Liver (tissue), 9 donors: ENCODE data around the gene WDR48. TPM values are rescaled to one million over a fixed set of nuclear protein-coding genes. Genes with fewer than 3 reads are reported as not detected.

Source experiments
- DNase-seq: peaks from one replicate; pipeline ENCODE4 v3.0.0-alpha.2; 2017; ENCODE audit warnings: low spot score
- H3K27ac ChIP-seq, 2 donors: one replicate each; pipeline ENCODE4 v1.7.0; 2013; ENCODE audit warnings: inconsistent platforms in 2 of 2, low read length in 2 of 2, control low read depth in 1 of 2, low read depth in 1 of 2, mild to moderate bottlenecking in 1 of 2
- H3K27me3 ChIP-seq, 4 donors: one replicate each; pipeline versions ENCODE4 v1.6.1 to v1.7.0; 2013; ENCODE audit warnings: low read length in 3 of 4, inconsistent platforms in 1 of 4, mild to moderate bottlenecking in 1 of 4, moderate library complexity in 1 of 4; ENCODE audit not compliant: control insufficient read depth in 4 of 4, insufficient read depth in 4 of 4
- H3K36me3 ChIP-seq, 4 donors: one replicate each; pipeline versions ENCODE4 v1.6.1 to v1.7.0; 2013; ENCODE audit warnings: low read length in 3 of 4, mild to moderate bottlenecking in 3 of 4, low read depth in 1 of 4, moderate library complexity in 1 of 4; ENCODE audit not compliant: control insufficient read depth in 4 of 4, insufficient read depth in 3 of 4
- H3K4me1 ChIP-seq, 4 donors: one replicate each; pipeline versions ENCODE4 v1.6.1 to v1.7.0; 2013; ENCODE audit warnings: low read length in 3 of 4, mild to moderate bottlenecking in 3 of 4, moderate library complexity in 1 of 4; ENCODE audit not compliant: control insufficient read depth in 4 of 4, insufficient read depth in 4 of 4
- H3K4me3 ChIP-seq, 3 donors: one replicate each; pipeline versions ENCODE4 v1.6.1 to v1.7.0; 2013; ENCODE audit warnings: low read length in 3 of 3, control low read depth in 1 of 3, low read depth in 1 of 3, mild to moderate bottlenecking in 1 of 3
- H3K9ac ChIP-seq, 2 donors: one replicate each; pipeline ENCODE4 v1.7.0; 2013; ENCODE audit warnings: low read length in 2 of 2, mild to moderate bottlenecking in 2 of 2, moderate library complexity in 2 of 2, control low read depth in 1 of 2, low read depth in 1 of 2
- H3K9me3 ChIP-seq, 4 donors: one replicate each; pipeline versions ENCODE4 v1.6.1 to v1.7.0; 2013; ENCODE audit warnings: low read length in 3 of 4; ENCODE audit not compliant: control insufficient read depth in 4 of 4
- ATF3 ChIP-seq: IDR thresholded peaks from 2 replicates; pipeline ENCODE4 v1.6.1; 2016; ENCODE audit warnings: antibody characterized with exemption
- EGR1 ChIP-seq, 2 donors: IDR thresholded peaks; 2 replicates each; pipeline ENCODE4 v1.6.1; 2016 to 2018; ENCODE audit warnings: antibody characterized with exemption in 2 of 2, low read depth in 2 of 2
- FOXA1 ChIP-seq: IDR thresholded peaks from 2 replicates; pipeline ENCODE4 v1.6.1; 2016; ENCODE audit warnings: antibody characterized with exemption
- FOXA2 ChIP-seq: IDR thresholded peaks from 2 replicates; pipeline ENCODE4 v1.6.1; 2016; ENCODE audit warnings: antibody characterized with exemption
- HNF4A ChIP-seq, 2 donors: conservative IDR thresholded peaks; 2 replicates each; pipeline ENCODE4 v1.6.1; 2016; ENCODE audit warnings: antibody characterized with exemption in 2 of 2, mild to moderate bottlenecking in 2 of 2
- HNF4G ChIP-seq: IDR thresholded peaks from 2 replicates; pipeline ENCODE4 v1.6.1; 2016; ENCODE audit warnings: antibody characterized with exemption
- NR2F2 ChIP-seq: IDR thresholded peaks from 2 replicates; pipeline ENCODE4 v1.6.1; 2016; ENCODE audit warnings: antibody characterized with exemption
- RAD21 ChIP-seq, 2 donors: IDR thresholded peaks; 2 replicates each; pipeline ENCODE4 v1.6.1; 2016; ENCODE audit warnings: antibody characterized with exemption in 2 of 2, mild to moderate bottlenecking in 2 of 2
- REST ChIP-seq: IDR thresholded peaks from 2 replicates; pipeline ENCODE4 v1.6.1; 2016; ENCODE audit warnings: antibody characterized with exemption, mild to moderate bottlenecking
- RXRA ChIP-seq, 2 donors: IDR thresholded peaks; 2 replicates each; pipeline ENCODE4 v1.6.1; 2017 to 2018; ENCODE audit warnings: antibody characterized with exemption in 2 of 2, mild to moderate bottlenecking in 1 of 2
- SP1 ChIP-seq: IDR thresholded peaks from 2 replicates; pipeline ENCODE4 v1.6.1; 2018; ENCODE audit warnings: antibody characterized with exemption, mild to moderate bottlenecking
- WGBS: extraction: QIAGEN DNeasy Blood & Tissue Kit; methylation state at CpG from one replicate; pipeline ENCODE4 v1.1.7; 2013; 5-methylcytosine and 5-hydroxymethylcytosine counted together
- polyA plus RNA-seq, 2 donors: library from polyadenylated mRNA; stranded (reverse) in 1 of 2; unstranded in 1 of 2; fragments of 200-250 nt in 1 of 2; fragments of >200 nt in 1 of 2; fragmentation: Nextera tagmentation in 1 of 2; extraction: Ambion mirVana in 1 of 2; gene quantifications; one replicate each; pipeline versions ENCODE4 v1.2.1 to v1.2.3, GENCODE V29; 2013 to 2015
- total RNA-seq, 2 donors: library from RNA; depleted of rRNA; stranded (reverse); fragments of >200 nt; gene quantifications; one replicate each; pipeline ENCODE4 v1.2.3, GENCODE V29; 2014
- TF ChIP-seq, protein P1 (sequence below): IDR thresholded peaks from 2 replicates; pipeline ENCODE4 v1.6.1; 2016; ENCODE audit warnings: antibody characterized with exemption
- TF ChIP-seq, protein P2 (sequence below): IDR thresholded peaks from 2 replicates; pipeline ENCODE4 v1.6.1; 2016; ENCODE audit warnings: antibody characterized with exemption
- donor health status: healthy.
- donor health status: healthy.
- donor health status: healthy.
- donor health status: healthy.
- donor health status: healthy.

The WDR48 gene
- total and polyA plus RNA-seq, 4 donors, result 8.0 to 24.9 (median 16.5) TPM

DNA sequence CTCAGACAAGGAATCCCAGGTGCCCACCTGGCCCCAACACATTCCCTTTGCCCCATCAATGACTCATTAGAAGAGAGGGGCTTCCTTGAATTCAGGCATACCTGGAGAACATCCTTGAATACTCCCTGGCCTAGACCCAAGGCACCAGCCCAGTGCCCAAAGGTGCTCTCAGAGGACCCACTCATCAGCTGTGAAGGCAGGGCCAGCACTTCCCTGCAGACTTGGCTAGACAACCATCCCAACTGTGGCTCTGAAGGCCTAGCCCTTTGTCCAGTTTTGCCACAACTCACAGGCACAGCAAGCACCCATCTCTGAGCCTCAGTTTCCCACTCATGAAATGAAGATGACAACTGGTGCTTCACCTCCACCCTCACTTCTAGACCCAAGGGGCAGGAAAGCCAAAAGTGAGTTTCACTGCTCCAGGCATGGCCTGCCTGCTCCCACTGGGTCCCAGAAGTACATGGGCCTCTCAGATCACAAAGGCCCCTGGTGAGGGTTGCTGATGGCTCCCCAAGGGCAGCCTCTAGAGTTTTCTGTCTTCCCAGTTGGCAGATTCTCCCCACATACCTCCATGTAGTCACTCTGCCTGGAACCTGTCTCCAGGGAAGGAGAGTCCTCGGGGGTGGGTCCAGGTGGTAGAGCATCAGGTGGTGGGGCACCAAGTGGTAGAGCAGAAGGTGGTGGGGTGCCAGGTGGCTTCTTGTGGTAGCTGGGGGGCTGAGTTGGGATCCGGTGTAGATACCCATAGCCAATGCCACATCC is 48.1 kb downstream of the WDR48 start:
- H3K27ac ChIP-seq, result no peak overlapping the region
- no peaks in the 10 kb centered on the region for H3K27me3 ChIP-seq
- no peak for DNase-seq
- H3K36me3 ChIP-seq, result peaks cover 14 to 49% (median 37%) of the 10 kb centered on the region in 4 donors
- H3K9ac ChIP-seq, result no peak overlapping the region
- no peak for TF ChIP-seq SP1
- no peak for TF ChIP-seq REST
- TF ChIP-seq FOXA2, result no peak
- TF ChIP-seq FOXA1, result no peak
- TF ChIP-seq HNF4G, result no peak
- no peak for TF ChIP-seq RXRA (IDR thresholded peaks at IDR 0.05)
- TF ChIP-seq, protein P1, sequence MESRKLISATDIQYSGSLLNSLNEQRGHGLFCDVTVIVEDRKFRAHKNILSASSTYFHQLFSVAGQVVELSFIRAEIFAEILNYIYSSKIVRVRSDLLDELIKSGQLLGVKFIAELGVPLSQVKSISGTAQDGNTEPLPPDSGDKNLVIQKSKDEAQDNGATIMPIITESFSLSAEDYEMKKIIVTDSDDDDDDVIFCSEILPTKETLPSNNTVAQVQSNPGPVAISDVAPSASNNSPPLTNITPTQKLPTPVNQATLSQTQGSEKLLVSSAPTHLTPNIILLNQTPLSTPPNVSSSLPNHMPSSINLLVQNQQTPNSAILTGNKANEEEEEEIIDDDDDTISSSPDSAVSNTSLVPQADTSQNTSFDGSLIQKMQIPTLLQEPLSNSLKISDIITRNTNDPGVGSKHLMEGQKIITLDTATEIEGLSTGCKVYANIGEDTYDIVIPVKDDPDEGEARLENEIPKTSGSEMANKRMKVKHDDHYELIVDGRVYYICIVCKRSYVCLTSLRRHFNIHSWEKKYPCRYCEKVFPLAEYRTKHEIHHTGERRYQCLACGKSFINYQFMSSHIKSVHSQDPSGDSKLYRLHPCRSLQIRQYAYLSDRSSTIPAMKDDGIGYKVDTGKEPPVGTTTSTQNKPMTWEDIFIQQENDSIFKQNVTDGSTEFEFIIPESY, result no peak
- TF ChIP-seq RAD21 (IDR thresholded peaks at IDR 0.05), result no peak
- no peak for TF ChIP-seq EGR1 (IDR thresholded peaks at IDR 0.05; ENCODE audit: low read depth in 2 of 2)
- peaks cover 0 to 6% (median under 1%) of the 10 kb centered on the region in 4 donors for H3K4me1 ChIP-seq
- no peaks in the 10 kb centered on the region for H3K9me3 ChIP-seq
- WGBS, result 96% methylated on average over 2 of the region's 2 CpGs
- no peak overlapping the region for H3K4me3 ChIP-seq

DNA sequence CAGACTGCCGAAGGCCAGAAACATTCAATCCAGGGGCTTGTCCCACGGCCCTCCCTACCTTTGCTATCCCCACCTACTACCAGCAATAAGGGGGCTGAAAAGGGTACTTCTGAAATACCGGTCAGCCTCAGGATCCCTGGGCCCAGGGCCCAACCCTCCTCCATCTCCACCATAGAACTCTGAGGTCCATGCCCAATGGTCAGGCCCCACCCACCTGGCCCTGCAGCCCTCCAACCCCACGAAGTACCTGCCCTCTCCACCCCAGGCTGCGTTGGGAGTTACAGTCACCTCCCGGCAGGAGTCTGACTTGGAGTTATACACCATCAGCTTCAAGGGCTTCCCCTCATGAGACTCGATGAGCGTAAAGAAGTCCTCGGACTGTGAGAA is 48.7 kb downstream of the WDR48 start:
- Histone ChIP-seq H3K27me3 (no peaks in the 10 kb centered on the region), H3K27ac (no peak overlapping the region), H3K36me3 (peaks cover 14 to 46% (median 32%) of the 10 kb centered on the region in 4 donors), H3K9me3 (no peaks in the 10 kb centered on the region), H3K4me3 (no peak overlapping the region), H3K4me1 (peaks cover 0 to 12% (median 3%) of the 10 kb centered on the region in 4 donors), H3K9ac (no peak overlapping the region)
- no peak for TF ChIP-seq RXRA (IDR thresholded peaks at IDR 0.05)
- TF ChIP-seq HNF4A (conservative IDR thresholded peaks at IDR 0.05), result no peak
- TF ChIP-seq, protein P1, result no peak
- TF ChIP-seq ATF3, result no peak
- TF ChIP-seq, protein P2, sequence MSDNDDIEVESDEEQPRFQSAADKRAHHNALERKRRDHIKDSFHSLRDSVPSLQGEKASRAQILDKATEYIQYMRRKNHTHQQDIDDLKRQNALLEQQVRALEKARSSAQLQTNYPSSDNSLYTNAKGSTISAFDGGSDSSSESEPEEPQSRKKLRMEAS, result no peak
- TF ChIP-seq EGR1 (IDR thresholded peaks at IDR 0.05; ENCODE audit: low read depth in 2 of 2), result no peak
- no peak for TF ChIP-seq NR2F2
- no peak for TF ChIP-seq RAD21 (IDR thresholded peaks at IDR 0.05)
- no peak for DNase-seq
- WGBS, result 94% methylated on average over 9 of the region's 9 CpGs
